ENCODE measurements around the gene QARS1. TPM values are rescaled to one million over a fixed set of nuclear protein-coding genes. Genes with fewer than 3 reads are reported as not detected.
A peak's percentile ranks its signal among the peaks of the same experiment; 100 is the strongest.

Gene QARS1
- total RNA-seq, 2 experiments from 2014 or later, result 310 to 355 TPM

- Histone ChIP-seq H3K9me2 (ENCODE audit: insufficient read depth, low read length) (no peaks in the 10 kb centered on the region), H3K27ac (ENCODE audit: low read depth, low read length, poor library complexity, severe bottlenecking) (no peak overlapping the region), H3K4me1 (ENCODE audit: insufficient read depth, low read length, poor library complexity, severe bottlenecking) (no peaks in the 10 kb centered on the region), H3K4me2 (ENCODE audit: low read length) (no peak overlapping the region), H2AFZ (ENCODE audit: low read length) (no peak overlapping the region), H3K79me2 (ENCODE audit: insufficient read depth, low read depth, low read length) (no peaks in the 10 kb centered on the region), H3K36me3 (ENCODE audit: insufficient read depth, low read length) (peaks cover 91% of the 10 kb centered on the region), H3K9me3 (ENCODE audit: low read length) (no peaks in the 10 kb centered on the region), H3K4me3 (ENCODE audit: low read depth, low read length, poor library complexity, severe bottlenecking) (no peak overlapping the region), H4K20me1 (ENCODE audit: insufficient read depth, low read length) (no peaks in the 10 kb centered on the region)
- no peak for TF ChIP-seq EZH2phosphoT487 (IDR thresholded peaks at IDR 0.05; ENCODE audit: borderline replicate concordance, low read depth, low read length)
- TF ChIP-seq, protein P1, sequence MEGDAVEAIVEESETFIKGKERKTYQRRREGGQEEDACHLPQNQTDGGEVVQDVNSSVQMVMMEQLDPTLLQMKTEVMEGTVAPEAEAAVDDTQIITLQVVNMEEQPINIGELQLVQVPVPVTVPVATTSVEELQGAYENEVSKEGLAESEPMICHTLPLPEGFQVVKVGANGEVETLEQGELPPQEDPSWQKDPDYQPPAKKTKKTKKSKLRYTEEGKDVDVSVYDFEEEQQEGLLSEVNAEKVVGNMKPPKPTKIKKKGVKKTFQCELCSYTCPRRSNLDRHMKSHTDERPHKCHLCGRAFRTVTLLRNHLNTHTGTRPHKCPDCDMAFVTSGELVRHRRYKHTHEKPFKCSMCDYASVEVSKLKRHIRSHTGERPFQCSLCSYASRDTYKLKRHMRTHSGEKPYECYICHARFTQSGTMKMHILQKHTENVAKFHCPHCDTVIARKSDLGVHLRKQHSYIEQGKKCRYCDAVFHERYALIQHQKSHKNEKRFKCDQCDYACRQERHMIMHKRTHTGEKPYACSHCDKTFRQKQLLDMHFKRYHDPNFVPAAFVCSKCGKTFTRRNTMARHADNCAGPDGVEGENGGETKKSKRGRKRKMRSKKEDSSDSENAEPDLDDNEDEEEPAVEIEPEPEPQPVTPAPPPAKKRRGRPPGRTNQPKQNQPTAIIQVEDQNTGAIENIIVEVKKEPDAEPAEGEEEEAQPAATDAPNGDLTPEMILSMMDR (conservative IDR thresholded peaks at IDR 0.05; ENCODE audit: low read length), result no peak
- no peak for DNase-seq (ENCODE audit: low spot score)
- CTCF ChIA-PET (ENCODE audit: unreplicated experiment), result interaction anchor here (1.0 kb wide), 1 partner anchor 18 kb away, joined by 3 read pairs; the partner anchor contains the start of gene QRICH1
- POLR2A ChIA-PET, result no interaction called here
- intact Hi-C loops (cut with micrococcal nuclease; ENCODE audit: unreplicated experiment), result no loop called here
- no TSS peak for BruUV-seq (replicated peaks)
Measured at GRCh38 chr3:49112262-49112661, 7.7 kb upstream of the QARS1 start.

DNA sequence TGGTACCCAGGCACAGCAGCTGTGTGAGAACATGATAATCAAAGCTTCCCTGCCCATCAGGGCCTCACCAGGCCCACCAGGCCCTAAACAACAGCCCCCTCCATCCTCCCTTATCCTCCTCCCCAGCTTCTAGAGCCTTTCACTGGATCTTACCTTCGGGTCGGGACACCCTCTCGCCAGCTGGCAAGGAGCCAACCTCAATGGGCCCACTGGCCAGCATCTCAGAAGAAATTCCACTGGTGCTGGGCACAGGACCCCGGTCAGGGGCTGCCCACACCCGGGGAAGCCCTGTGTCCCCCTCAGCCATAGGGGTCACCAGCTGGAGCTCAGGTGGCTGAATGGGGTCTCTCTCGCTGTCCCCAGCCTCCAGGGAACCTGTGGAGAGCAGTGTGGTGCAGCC, 6.8 kb upstream of the QARS1 start:
- Histone ChIP-seq H3K27ac (ENCODE audit: low read depth, low read length, poor library complexity, severe bottlenecking) (no peak overlapping the region), H2AFZ (ENCODE audit: low read length) (no peak overlapping the region), H3K4me2 (ENCODE audit: low read length) (no peak overlapping the region), H3K4me3 (ENCODE audit: low read depth, low read length, poor library complexity, severe bottlenecking) (no peak overlapping the region), H3K4me1 (ENCODE audit: insufficient read depth, low read length, poor library complexity, severe bottlenecking) (no peaks in the 10 kb centered on the region), H3K36me3 (ENCODE audit: insufficient read depth, low read length) (peaks cover 83% of the 10 kb centered on the region), H3K9me2 (ENCODE audit: insufficient read depth, low read length) (no peaks in the 10 kb centered on the region), H3K9me3 (ENCODE audit: low read length) (no peaks in the 10 kb centered on the region), H4K20me1 (ENCODE audit: insufficient read depth, low read length) (no peaks in the 10 kb centered on the region), H3K79me2 (ENCODE audit: insufficient read depth, low read depth, low read length) (no peaks in the 10 kb centered on the region)
- ChIA-PET POLR2A (interaction anchor here (1.2 kb wide), 1 partner anchor 9 kb away, joined by 3 read pairs; the partner anchor contains the start of gene USP19), CTCF (ENCODE audit: unreplicated experiment) (no interaction called here)
- BruUV-seq (replicated peaks), result no TSS peak
- intact Hi-C loops (cut with micrococcal nuclease; ENCODE audit: unreplicated experiment), result no loop called here
- no peak for DNase-seq (ENCODE audit: low spot score)
- TF ChIP-seq, protein P1 (conservative IDR thresholded peaks at IDR 0.05; ENCODE audit: low read length), result no peak
- no peak for TF ChIP-seq EZH2phosphoT487 (IDR thresholded peaks at IDR 0.05; ENCODE audit: borderline replicate concordance, low read depth, low read length)

DNA sequence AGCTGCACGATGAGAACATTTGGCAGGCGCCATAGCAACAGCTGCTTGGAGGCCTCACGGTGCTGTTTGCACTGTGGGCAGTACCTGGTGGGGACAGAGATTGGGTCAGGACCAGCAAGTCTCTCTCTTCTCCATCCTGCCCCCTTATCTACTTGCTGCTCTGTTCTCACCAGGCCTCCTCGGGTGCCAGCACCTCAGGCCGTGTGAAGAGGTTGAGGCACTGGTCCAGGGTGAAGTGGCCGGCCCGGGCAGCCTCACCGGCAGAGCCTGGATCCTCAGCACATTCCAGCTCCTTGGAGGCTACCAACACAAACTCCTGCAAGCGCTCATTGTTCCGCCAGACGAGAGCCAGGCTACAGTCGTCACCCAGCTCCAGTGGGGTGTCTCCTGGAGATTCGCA, 6.2 kb upstream of the QARS1 start:
- BruUV-seq (replicated peaks), result TSS peak; percentile 27
- CTCF ChIA-PET (ENCODE audit: unreplicated experiment), result no interaction called here
- H3K4me3 ChIP-seq (ENCODE audit: low read depth, low read length, poor library complexity, severe bottlenecking), result no peak overlapping the region

More for the DNA sequence above, 6.2 kb upstream of the QARS1 start:
- Histone ChIP-seq H3K9me3 (ENCODE audit: low read length) (no peaks in the 10 kb centered on the region), H2AFZ (ENCODE audit: low read length) (no peak overlapping the region), H3K4me2 (ENCODE audit: low read length) (no peak overlapping the region), H3K79me2 (ENCODE audit: insufficient read depth, low read depth, low read length) (no peaks in the 10 kb centered on the region), H3K4me1 (ENCODE audit: insufficient read depth, low read length, poor library complexity, severe bottlenecking) (peaks cover 2% of the 10 kb centered on the region), H3K27ac (ENCODE audit: low read depth, low read length, poor library complexity, severe bottlenecking) (no peak overlapping the region), H3K9me2 (ENCODE audit: insufficient read depth, low read length) (no peaks in the 10 kb centered on the region), H4K20me1 (ENCODE audit: insufficient read depth, low read length) (no peaks in the 10 kb centered on the region), H3K36me3 (ENCODE audit: insufficient read depth, low read length) (peaks cover 77% of the 10 kb centered on the region)
- no peak for DNase-seq (ENCODE audit: low spot score)
- POLR2A ChIA-PET, result interaction anchor here (1.2 kb wide), 1 partner anchor 10 kb away, joined by 3 read pairs; the partner anchor contains the start of gene USP19
- no peak for TF ChIP-seq EZH2phosphoT487 (IDR thresholded peaks at IDR 0.05; ENCODE audit: borderline replicate concordance, low read depth, low read length)
- TF ChIP-seq, protein P1 (conservative IDR thresholded peaks at IDR 0.05; ENCODE audit: low read length), result no peak
- intact Hi-C loops (cut with micrococcal nuclease; ENCODE audit: unreplicated experiment), result no loop called here

Data from OCI-LY7 (cell line).